ENCODE results near the gene SLFN14.
"Not testable (repeated sequence)": the region's sequence is repeated elsewhere in the genome, so short reads cannot be mapped to it uniquely, and the experiment has no call there.

Gene SLFN14

GRCh38 chr17:35584061-35584460, 23.4 kb upstream of the SLFN14 start:
- Histone ChIP-seq H3K27ac (ENCODE audit: low read length) (no peak overlapping the region), H3K4me1 (ENCODE audit: control insufficient read depth, low read depth, low read length) (peaks cover 6% of the 10 kb centered on the region), H3K9me3 (ENCODE audit: control insufficient read depth, low read depth, low read length) (no peaks in the 10 kb centered on the region), H3K27me3 (ENCODE audit: control insufficient read depth, insufficient read depth, low read length) (no peaks in the 10 kb centered on the region), H3K36me3 (ENCODE audit: control insufficient read depth, low read depth, low read length) (no peaks in the 10 kb centered on the region), H3K4me3 (ENCODE audit: low read length) (no peak overlapping the region), H3K9ac (ENCODE audit: low read length) (no peak overlapping the region)

- Histone ChIP-seq H3K4me3 (ENCODE audit: low read length) (peak overlapping the region; percentile 94), H3K36me3 (ENCODE audit: control insufficient read depth, low read depth, low read length) (peaks cover 5% of the 10 kb centered on the region), H3K9me3 (ENCODE audit: control insufficient read depth, low read depth, low read length) (no peaks in the 10 kb centered on the region), H3K27ac (ENCODE audit: low read length) (peak overlapping the region; percentile 60), H3K4me1 (ENCODE audit: control insufficient read depth, low read depth, low read length) (peaks cover 4% of the 10 kb centered on the region), H3K27me3 (ENCODE audit: control insufficient read depth, insufficient read depth, low read length) (no peaks in the 10 kb centered on the region), H3K9ac (ENCODE audit: low read length) (peak overlapping the region; percentile 92)
Measured at GRCh38 chr17:35578929-35579432, 18.4 kb upstream of the SLFN14 start.

GRCh38 chr17:35578197-35578928, 17.7 kb upstream of the SLFN14 start, which contains the start of gene PEX12:
Gene PEX12 (minus strand): TSS chr17:35578571. CDS start chr17:35578021, 550 bp downstream.
- no peaks in the 10 kb centered on the region for H3K27me3 ChIP-seq (ENCODE audit: control insufficient read depth, insufficient read depth, low read length)
- no peaks in the 10 kb centered on the region for H3K9me3 ChIP-seq (ENCODE audit: control insufficient read depth, low read depth, low read length)
- peak within 1 kb of the TSS; percentile 94 for H3K4me3 ChIP-seq (ENCODE audit: low read length)
- peaks cover 10% of the 10 kb centered on the region for H3K36me3 ChIP-seq (ENCODE audit: control insufficient read depth, low read depth, low read length)
- H3K27ac ChIP-seq (ENCODE audit: low read length), result peak within 1 kb of the TSS; percentile 60
- peaks cover 4% of the 10 kb centered on the region for H3K4me1 ChIP-seq (ENCODE audit: control insufficient read depth, low read depth, low read length)
- peak within 1 kb of the TSS; percentile 92 for H3K9ac ChIP-seq (ENCODE audit: low read length)

- H3K36me3 ChIP-seq (ENCODE audit: control insufficient read depth, low read depth, low read length), result peaks cover 10% of the 10 kb centered on the region
- peak overlapping the region; percentile 92 for H3K9ac ChIP-seq (ENCODE audit: low read length)
- H3K9me3 ChIP-seq (ENCODE audit: control insufficient read depth, low read depth, low read length), result no peaks in the 10 kb centered on the region
- no peak overlapping the region for H3K27ac ChIP-seq (ENCODE audit: low read length)
- H3K27me3 ChIP-seq (ENCODE audit: control insufficient read depth, insufficient read depth, low read length), result no peaks in the 10 kb centered on the region
- peaks cover 4% of the 10 kb centered on the region for H3K4me1 ChIP-seq (ENCODE audit: control insufficient read depth, low read depth, low read length)
- H3K4me3 ChIP-seq (ENCODE audit: low read length), result peak overlapping the region; percentile 94
Measured at GRCh38 chr17:35577830-35578196, 17.2 kb upstream of the SLFN14 start.

GRCh38 chr17:35575759-35576158, 15.1 kb upstream of the SLFN14 start:
- no peaks in the 10 kb centered on the region for H3K9me3 ChIP-seq (ENCODE audit: control insufficient read depth, low read depth, low read length)
- H3K27me3 ChIP-seq (ENCODE audit: control insufficient read depth, insufficient read depth, low read length), result no peaks in the 10 kb centered on the region
- peaks cover 4% of the 10 kb centered on the region for H3K4me1 ChIP-seq (ENCODE audit: control insufficient read depth, low read depth, low read length)
- no peak overlapping the region for H3K9ac ChIP-seq (ENCODE audit: low read length)
- H3K27ac ChIP-seq (ENCODE audit: low read length), result no peak overlapping the region
- H3K36me3 ChIP-seq (ENCODE audit: control insufficient read depth, low read depth, low read length), result peaks cover 10% of the 10 kb centered on the region
- H3K4me3 ChIP-seq (ENCODE audit: low read length), result no peak overlapping the region

GRCh38 chr17:35569405-35569804, 8.8 kb upstream of the SLFN14 start:
- peaks cover 16% of the 10 kb centered on the region for H3K27me3 ChIP-seq (ENCODE audit: control insufficient read depth, insufficient read depth, low read length)
- H3K36me3 ChIP-seq (ENCODE audit: control insufficient read depth, low read depth, low read length), result peaks cover 6% of the 10 kb centered on the region
- no peaks in the 10 kb centered on the region for H3K4me1 ChIP-seq (ENCODE audit: control insufficient read depth, low read depth, low read length)
- H3K9ac ChIP-seq (ENCODE audit: low read length), result peak overlapping the region; percentile 84
- H3K4me3 ChIP-seq (ENCODE audit: low read length), result no peak overlapping the region
- H3K9me3 ChIP-seq (ENCODE audit: control insufficient read depth, low read depth, low read length), result no peaks in the 10 kb centered on the region
- no peak overlapping the region for H3K27ac ChIP-seq (ENCODE audit: low read length)

- no peaks in the 10 kb centered on the region for H3K4me1 ChIP-seq (ENCODE audit: control insufficient read depth, low read depth, low read length)
Measured at GRCh38 chr17:35568561-35568960, 7.9 kb upstream of the SLFN14 start.

GRCh38 chr17:35566968-35567367, 6.3 kb upstream of the SLFN14 start:
- no peaks in the 10 kb centered on the region for H3K4me1 ChIP-seq (ENCODE audit: control insufficient read depth, low read depth, low read length)
- peaks cover 25% of the 10 kb centered on the region for H3K27me3 ChIP-seq (ENCODE audit: control insufficient read depth, insufficient read depth, low read length)
- no peak overlapping the region for H3K9ac ChIP-seq (ENCODE audit: low read length)
- peak overlapping the region; percentile 90 for H3K4me3 ChIP-seq (ENCODE audit: low read length)
- no peak overlapping the region for H3K27ac ChIP-seq (ENCODE audit: low read length)
- H3K36me3 ChIP-seq (ENCODE audit: control insufficient read depth, low read depth, low read length), result no peaks in the 10 kb centered on the region
- no peaks in the 10 kb centered on the region for H3K9me3 ChIP-seq (ENCODE audit: control insufficient read depth, low read depth, low read length)

More at GRCh38 chr17:35568561-35568960, 7.9 kb upstream of the SLFN14 start:
- H3K27ac ChIP-seq (ENCODE audit: low read length), result peak overlapping the region; percentile 25
- H3K27me3 ChIP-seq (ENCODE audit: control insufficient read depth, insufficient read depth, low read length), result peaks cover 25% of the 10 kb centered on the region
- peak overlapping the region; percentile 84 for H3K9ac ChIP-seq (ENCODE audit: low read length)
- H3K36me3 ChIP-seq (ENCODE audit: control insufficient read depth, low read depth, low read length), result peaks cover 2% of the 10 kb centered on the region
- peak overlapping the region; percentile 90 for H3K4me3 ChIP-seq (ENCODE audit: low read length)
- H3K9me3 ChIP-seq (ENCODE audit: control insufficient read depth, low read depth, low read length), result no peaks in the 10 kb centered on the region

GRCh38 chr17:35563181-35563580, 2.6 kb upstream of the SLFN14 start:
- not testable (repeated sequence) for H3K36me3 ChIP-seq (ENCODE audit: control insufficient read depth, low read depth, low read length); H3K27ac ChIP-seq (ENCODE audit: low read length)

GRCh38 chr17:35559495-35560210, 966 bp downstream of the SLFN14 start:
- no peak overlapping the region for H3K27ac ChIP-seq (ENCODE audit: low read length)
- no peak overlapping the region for H3K4me3 ChIP-seq (ENCODE audit: low read length)
- peaks cover 11% of the 10 kb centered on the region for H3K27me3 ChIP-seq (ENCODE audit: control insufficient read depth, insufficient read depth, low read length)
- no peaks in the 10 kb centered on the region for H3K36me3 ChIP-seq (ENCODE audit: control insufficient read depth, low read depth, low read length)
- H3K4me1 ChIP-seq (ENCODE audit: control insufficient read depth, low read depth, low read length), result no peaks in the 10 kb centered on the region
- H3K9me3 ChIP-seq (ENCODE audit: control insufficient read depth, low read depth, low read length), result no peaks in the 10 kb centered on the region
- H3K9ac ChIP-seq (ENCODE audit: low read length), result no peak overlapping the region

More at GRCh38 chr17:35563181-35563580, 2.6 kb upstream of the SLFN14 start:
- not testable (repeated sequence) for H3K4me1 ChIP-seq (ENCODE audit: control insufficient read depth, low read depth, low read length); H3K4me3 ChIP-seq (ENCODE audit: low read length); H3K9ac ChIP-seq (ENCODE audit: low read length); H3K9me3 ChIP-seq (ENCODE audit: control insufficient read depth, low read depth, low read length)
- peaks cover 25% of the 10 kb centered on the region for H3K27me3 ChIP-seq (ENCODE audit: control insufficient read depth, insufficient read depth, low read length)

GRCh38 chr17:35557353-35557752, 3.3 kb downstream of the SLFN14 start:
- Histone ChIP-seq H3K27ac (ENCODE audit: low read length) (no peak overlapping the region), H3K9ac (ENCODE audit: low read length) (no peak overlapping the region), H3K4me1 (ENCODE audit: control insufficient read depth, low read depth, low read length) (no peaks in the 10 kb centered on the region), H3K36me3 (ENCODE audit: control insufficient read depth, low read depth, low read length) (no peaks in the 10 kb centered on the region), H3K27me3 (ENCODE audit: control insufficient read depth, insufficient read depth, low read length) (no peaks in the 10 kb centered on the region), H3K4me3 (ENCODE audit: low read length) (no peak overlapping the region), H3K9me3 (ENCODE audit: control insufficient read depth, low read depth, low read length) (no peaks in the 10 kb centered on the region)
